K562 (cell line): Measurements from ENCODE around the gene BCAM. TPM values are rescaled to one million over a fixed set of nuclear protein-coding genes. Genes with fewer than 3 reads are reported as not detected.

Source experiments
- ATAC-seq: fragments of 200-7000 bp; cut with Tn5 transposase; 3 replicates; pipeline ENCODE4 v1.9.1; 2020; ENCODE audit warnings: moderate library complexity
- BruUV-seq: library from RNA; stranded (reverse); fragments of 400-500 nt; replicated peaks from 2 replicates; lab custom pipeline; 2021; lab: Mats Ljungman, UMichigan
- CTCF ChIA-PET: fragments of 300-600 bp; formaldehyde crosslinking; extraction: SDS; loops from one replicate; lab custom pipeline; 2021; ENCODE audit warnings: low intra/inter-chr PET ratio; lab: Yijun Ruan, JAX
- POLR2A ChIA-PET: fragments of 300-600, 350-650 bp; sonication (Branson Sonifier 250); formaldehyde crosslinking; extraction: SDS; loops from one replicate; lab custom pipeline; 2021; ENCODE audit warnings: antibody characterized with exemption, inconsistent platforms; lab: Yijun Ruan, JAX
- DNase-seq, 4 experiments: peaks; one replicate each; pipeline versions ENCODE4 v3.0.0 to v3.0.0-alpha.2; 2011 to 2018; ENCODE audit warnings: low spot score in 3 of 4, mixed read lengths in 3 of 4; ENCODE audit errors: extremely low read depth in 1 of 4
- FAIRE-seq: peaks from 2 replicates; lab custom pipeline; 2011; peaks lifted over from hg19 to GRCh38; lab: Jason Lieb, UNC
- H2AFZ ChIP-seq: 2 replicates; pipeline ENCODE4 v1.6.0; 2011; ENCODE audit warnings: low read depth, low read length, control low read depth, inconsistent platforms
- H3K27ac ChIP-seq: fragments of 200-600 bp; 3 replicates; pipeline ENCODE4 v1.8.0; 2011; ENCODE audit warnings: low read depth, mild to moderate bottlenecking, control low read depth, inconsistent platforms, low read length, moderate library complexity, mixed read lengths; ENCODE audit errors: extremely low read depth
- H3K27me3 ChIP-seq, 2 experiments: fragments of 300-600 bp in 1 of 2; 2 replicates in 1 of 2; 3 replicates in 1 of 2; pipeline versions ENCODE4 v1.6.0 to v1.8.0; 2011; ENCODE audit warnings: inconsistent platforms in 2 of 2, low read length in 2 of 2, mild to moderate bottlenecking in 1 of 2, mixed read lengths in 1 of 2, moderate library complexity in 1 of 2; ENCODE audit not compliant: control insufficient read depth in 2 of 2, insufficient read depth in 2 of 2
- H3K36me3 ChIP-seq: fragments of 300-600 bp; 3 replicates; pipeline ENCODE4 v1.8.0; 2011; ENCODE audit warnings: mild to moderate bottlenecking, low read length, inconsistent platforms; ENCODE audit not compliant: control insufficient read depth, insufficient read depth
- H3K4me1 ChIP-seq, 2 experiments: fragments of 200-600 bp in 1 of 2; replicated peaks in 1 of 2; 2 replicates in 1 of 2; 3 replicates in 1 of 2; pipeline versions ENCODE4 v1.5.1 to v1.8.0; 2011; ENCODE audit warnings: inconsistent platforms in 2 of 2, low read length in 2 of 2, mild to moderate bottlenecking in 1 of 2, mixed read lengths in 1 of 2, moderate library complexity in 1 of 2; ENCODE audit not compliant: control insufficient read depth in 2 of 2, insufficient read depth in 2 of 2
- H3K4me2 ChIP-seq: 2 replicates; pipeline ENCODE4 v1.6.1; 2011; ENCODE audit warnings: low read length, control low read depth, inconsistent platforms, mixed read lengths; ENCODE audit not compliant: insufficient read depth
- H3K4me3 ChIP-seq: fragments of 200-600 bp; sonication (generic), shearing (Covaris generic); 2 replicates; pipeline ENCODE4 v1.5.1; 2016; ENCODE audit warnings: control low read depth, inconsistent platforms
- H3K79me2 ChIP-seq: fragments of 200-600 bp; 3 replicates; pipeline ENCODE4 v1.8.0; 2011; ENCODE audit warnings: low read length, inconsistent platforms; ENCODE audit not compliant: control insufficient read depth, insufficient read depth
- H3K9ac ChIP-seq, 2 experiments: 2 replicates each; pipeline versions ENCODE4 v1.6.0 to v1.6.1; 2011; ENCODE audit warnings: low read depth in 2 of 2, low read length in 2 of 2, control low read depth in 1 of 2, inconsistent platforms in 1 of 2, mild to moderate bottlenecking in 1 of 2, mixed read lengths in 1 of 2; ENCODE audit not compliant: insufficient read depth in 1 of 2
- H3K9me1 ChIP-seq: one replicate; pipeline ENCODE4 v1.6.0; 2011; ENCODE audit warnings: inconsistent platforms, mild to moderate bottlenecking, low read length, moderate library complexity; ENCODE audit not compliant: control insufficient read depth, insufficient read depth
- H3K9me3 ChIP-seq: replicated peaks from 2 replicates; pipeline ENCODE4 v1.5.1; 2011; ENCODE audit warnings: low read depth, low read length, inconsistent platforms; ENCODE audit not compliant: control insufficient read depth, insufficient read depth
- H4K20me1 ChIP-seq: replicated peaks from 2 replicates; pipeline ENCODE4 v1.6.1; 2011; ENCODE audit warnings: low read length, inconsistent platforms, mixed read lengths; ENCODE audit not compliant: control insufficient read depth, insufficient read depth
- BDP1 ChIP-seq: IDR thresholded peaks from 3 replicates; pipeline ENCODE4 v1.6.1; 2011; ENCODE audit not compliant: insufficient read length, insufficient read depth
- MCM7 ChIP-seq, 2 experiments: fragments of 450-650 bp; IDR thresholded peaks; 2 replicates each; pipeline ENCODE4 v1.6.1; 2016 to 2018
- NFYB ChIP-seq: IDR thresholded peaks from 2 replicates; pipeline ENCODE4 v1.6.1; 2011; ENCODE audit warnings: mild to moderate bottlenecking, moderate library complexity; ENCODE audit not compliant: insufficient read length; ENCODE audit errors: extremely low read depth
- RBM22 ChIP-seq: fragments of 200-400 bp; formaldehyde crosslinking; IDR thresholded peaks from 2 replicates; pipeline ENCODE4 v1.6.1; 2018; ENCODE audit warnings: low read length, low read depth; ENCODE audit not compliant: poor library complexity, severe bottlenecking
- RCOR1 ChIP-seq, 2 experiments: IDR thresholded peaks; 2 replicates each; pipeline ENCODE4 v1.6.1; 2012; ENCODE audit warnings: low read depth in 2 of 2, low read length in 2 of 2, borderline replicate concordance in 1 of 2, improper control_type of control experiment in 1 of 2
- SAP30 ChIP-seq: fragments of 200-600 bp; sonication (generic); IDR thresholded peaks from 2 replicates; pipeline ENCODE4 v1.6.1; 2012; ENCODE audit warnings: borderline replicate concordance, low read depth, mild to moderate bottlenecking, moderate library complexity, low read length, control low read depth, inconsistent platforms; ENCODE audit not compliant: insufficient read depth, poor library complexity, severe bottlenecking
- SRF ChIP-seq, 2 experiments: fragments of 250-450, 450-650 bp in 1 of 2; sonication (Bioruptor Pico) in 1 of 2; sonication (generic) in 1 of 2; formaldehyde crosslinking; IDR thresholded peaks; 2 replicates each; pipeline versions ENCODE4 v1.5.0 to v1.5.1; 2020 to 2022; ENCODE audit warnings: mild to moderate bottlenecking in 1 of 2, missing genetic modification reagents in 1 of 2
- XRCC3 ChIP-seq: fragments of 450-650 bp; IDR thresholded peaks from 2 replicates; pipeline ENCODE4 v1.6.1; 2017; ENCODE audit warnings: mild to moderate bottlenecking, moderate library complexity
- ZBTB1 ChIP-seq: sonication (generic); formaldehyde crosslinking; IDR thresholded peaks from 2 replicates; pipeline ENCODE4 v1.8.1; 2023; ENCODE audit warnings: missing genetic modification reagents, low read depth, mild to moderate bottlenecking, borderline replicate concordance
- ZNF445 ChIP-seq: fragments of 250-450 bp; sonication (Bioruptor Pico); IDR thresholded peaks from 2 replicates; pipeline ENCODE4 v1.4.0; 2020; ENCODE audit warnings: low read depth, mild to moderate bottlenecking, moderate library complexity
- ZNF668 ChIP-seq: fragments of 250-450 bp; sonication (Bioruptor Pico); IDR thresholded peaks from 2 replicates; pipeline ENCODE4 v1.8.0; 2022; ENCODE audit warnings: mild to moderate bottlenecking, inconsistent platforms
- WGBS: fragments of 100-300 bp; shearing (Covaris generic); methylation state at CpG from one replicate; pipeline ENCODE4 v1.1.6; 2016; ENCODE audit warnings: low coverage, mixed read lengths; ENCODE audit not compliant: insufficient coverage; ENCODE audit errors: missing lambda C conversion rate; 5-methylcytosine and 5-hydroxymethylcytosine counted together
- in situ Hi-C: fragments of 300-500 bp; cut with MboI; formaldehyde crosslinking; loops from 4 replicates; pipeline ENCODE4 v1.15.0; 2018; ENCODE audit warnings: inconsistent platforms, mixed read lengths
- intact Hi-C: fragments of 100-400 bp; cut with micrococcal nuclease; formaldehyde crosslinking; loops from 2 replicates; pipeline ENCODE4 v1.14.2; 2022
- polyA plus RNA-seq, 8 experiments: library from polyadenylated mRNA; depleted of rRNA in 4 of 8; stranded (reverse) in 5 of 8; unstranded in 3 of 8; fragments of >200 nt; fragmentation: Nextera tagmentation in 2 of 8; fragmentation: Illumina TruSeq in 1 of 8; extraction: Ambion mirVana in 2 of 8; extraction: Trizol in 1 of 8; gene quantifications; 2 replicates each; pipeline versions ENCODE4 v1.2.1 to v1.2.3, GENCODE V29; 2011 to 2014; ENCODE audit warnings: inconsistent platforms in 1 of 8, missing spikeins in 1 of 8
- total RNA-seq, 7 experiments: library from RNA; depleted of rRNA in 6 of 7; stranded (reverse); fragments of >200 nt in 6 of 7; fragmentation: Illumina TruSeq in 2 of 7; extraction: Trizol in 2 of 7; gene quantifications; 2 replicates each; pipeline versions ENCODE4 v1.2.1 to v1.2.3, GENCODE V29; 2011 to 2021; ENCODE audit warnings: low replicate concordance in 1 of 7
- TF ChIP-seq, protein P1 (sequence below): fragments of 250-450 bp; sonication (Bioruptor Pico); IDR thresholded peaks from 2 replicates; pipeline ENCODE4 v1.8.0; 2022; ENCODE audit warnings: moderate library complexity, mild to moderate bottlenecking, inconsistent platforms
- TF ChIP-seq, protein P2 (sequence below): fragments of 450-650 bp; IDR thresholded peaks from 2 replicates; pipeline ENCODE4 v1.6.1; 2018; ENCODE audit not compliant: partially characterized antibody

The BCAM gene
- total and polyA plus RNA-seq, 9 of the 15 experiments (the other 6 are each of a cell fraction or from before 2014, with no cell fraction given), result 0.07 to 1.3 (median 0.33) TPM; not detected in 2

DNA sequence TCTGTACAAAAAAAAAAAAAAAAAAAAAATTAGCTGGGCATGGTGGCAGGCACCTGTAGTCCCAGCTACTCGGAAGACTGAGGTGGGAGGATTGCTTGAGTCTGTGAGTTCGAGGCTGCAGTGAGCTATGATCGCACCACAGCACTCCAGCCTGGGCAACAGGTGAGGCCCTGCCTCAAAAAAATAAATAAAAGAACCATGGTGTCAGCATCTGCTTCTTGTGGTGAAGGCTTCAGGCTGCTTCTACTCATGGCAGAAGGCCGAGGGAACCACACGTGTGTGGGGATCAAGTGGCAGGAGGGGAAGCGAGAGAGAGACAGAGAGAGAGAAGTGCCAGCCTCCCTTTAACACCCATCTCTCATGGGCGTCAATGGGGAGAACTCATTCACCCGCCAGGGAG is 46.9 kb upstream of the BCAM start:
- no peak for FAIRE-seq
- no peak overlapping the region for H3K4me2 ChIP-seq
- POLR2A ChIA-PET, result interaction anchor here (0.6 kb wide), 2 partner anchors 10 to 107 kb away, joined by 3 read pairs; no protein-coding TSS in a partner anchor
- intact Hi-C loops (no loop called here), in situ Hi-C loops (no loop called here)
- H3K4me1 ChIP-seq, result peaks cover 0 to 24% of the 10 kb centered on the region in 2 experiments; a peak in 2 of 5 replicates
- TF ChIP-seq BDP1, result no peak
- no peak for TF ChIP-seq ZNF445
- no peak for TF ChIP-seq NFYB
- TF ChIP-seq ZNF668 (CRISPR knock-in tag), result no peak
- no peak for TF ChIP-seq MCM7 (IDR thresholded peaks at IDR 0.05)
- TF ChIP-seq SRF (CRISPR knock-in tag; IDR thresholded peaks at IDR 0.05), result no peak
- no peak for TF ChIP-seq SAP30
- TF ChIP-seq XRCC3, result no peak
- TF ChIP-seq RCOR1 (IDR thresholded peaks at IDR 0.05; ENCODE audit: borderline replicate concordance in 1 of 2, low read depth in 2 of 2, low read length in 2 of 2), result no peak
- TF ChIP-seq RBM22, result no peak
- TF ChIP-seq, protein P1, sequence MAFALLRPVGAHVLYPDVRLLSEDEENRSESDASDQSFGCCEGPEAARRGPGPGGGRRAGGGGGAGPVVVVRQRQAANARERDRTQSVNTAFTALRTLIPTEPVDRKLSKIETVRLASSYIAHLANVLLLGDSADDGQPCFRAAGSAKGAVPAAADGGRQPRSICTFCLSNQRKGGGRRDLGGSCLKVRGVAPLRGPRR (CRISPR knock-in tag), result no peak
- TF ChIP-seq ZBTB1 (CRISPR knock-in tag), result no peak
- TF ChIP-seq, protein P2, sequence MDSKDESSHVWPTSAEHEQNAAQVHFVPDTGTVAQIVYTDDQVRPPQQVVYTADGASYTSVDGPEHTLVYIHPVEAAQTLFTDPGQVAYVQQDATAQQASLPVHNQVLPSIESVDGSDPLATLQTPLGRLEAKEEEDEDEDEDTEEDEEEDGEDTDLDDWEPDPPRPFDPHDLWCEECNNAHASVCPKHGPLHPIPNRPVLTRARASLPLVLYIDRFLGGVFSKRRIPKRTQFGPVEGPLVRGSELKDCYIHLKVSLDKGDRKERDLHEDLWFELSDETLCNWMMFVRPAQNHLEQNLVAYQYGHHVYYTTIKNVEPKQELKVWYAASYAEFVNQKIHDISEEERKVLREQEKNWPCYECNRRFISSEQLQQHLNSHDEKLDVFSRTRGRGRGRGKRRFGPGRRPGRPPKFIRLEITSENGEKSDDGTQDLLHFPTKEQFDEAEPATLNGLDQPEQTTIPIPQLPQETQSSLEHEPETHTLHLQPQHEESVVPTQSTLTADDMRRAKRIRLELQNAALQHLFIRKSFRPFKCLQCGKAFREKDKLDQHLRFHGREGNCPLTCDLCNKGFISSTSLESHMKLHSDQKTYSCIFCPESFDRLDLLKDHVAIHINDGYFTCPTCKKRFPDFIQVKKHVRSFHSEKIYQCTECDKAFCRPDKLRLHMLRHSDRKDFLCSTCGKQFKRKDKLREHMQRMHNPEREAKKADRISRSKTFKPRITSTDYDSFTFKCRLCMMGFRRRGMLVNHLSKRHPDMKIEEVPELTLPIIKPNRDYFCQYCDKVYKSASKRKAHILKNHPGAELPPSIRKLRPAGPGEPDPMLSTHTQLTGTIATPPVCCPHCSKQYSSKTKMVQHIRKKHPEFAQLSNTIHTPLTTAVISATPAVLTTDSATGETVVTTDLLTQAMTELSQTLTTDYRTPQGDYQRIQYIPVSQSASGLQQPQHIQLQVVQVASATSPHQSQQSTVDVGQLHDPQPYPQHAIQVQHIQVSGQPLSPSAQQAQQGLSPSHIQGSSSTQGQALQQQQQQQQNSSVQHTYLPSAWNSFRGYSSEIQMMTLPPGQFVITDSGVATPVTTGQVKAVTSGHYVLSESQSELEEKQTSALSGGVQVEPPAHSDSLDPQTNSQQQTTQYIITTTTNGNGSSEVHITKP, result no peak
- no peaks in the 10 kb centered on the region for H3K27me3 ChIP-seq
- H3K36me3 ChIP-seq, result no peaks in the 10 kb centered on the region
- H3K79me2 ChIP-seq, result no peaks in the 10 kb centered on the region
- no peaks in the 10 kb centered on the region for H3K9me3 ChIP-seq
- H4K20me1 ChIP-seq, result no peaks in the 10 kb centered on the region
- no peak overlapping the region for H2AFZ ChIP-seq
- H3K9ac ChIP-seq, result no peak overlapping the region
- ATAC-seq, result no peak
- no peak overlapping the region for H3K4me3 ChIP-seq
- no peak for DNase-seq
- H3K27ac ChIP-seq, result no peak overlapping the region
- CTCF ChIA-PET, result no interaction called here
- no TSS peak for BruUV-seq
- H3K9me1 ChIP-seq, result no peaks in the 10 kb centered on the region
- 70% methylated on average over 8 of the region's 8 CpGs for WGBS
